NCI-H2081 treated with DMSO at 0.1 percent for 48 hours (cell line): Measurements from ENCODE around the gene SCLT1.
"Not testable (repeated sequence)": the region's sequence is repeated elsewhere in the genome, so short reads cannot be mapped to it uniquely, and the experiment has no call there.

Experiments
- DNase-seq: peaks from one replicate; lab custom pipeline; 2025; lab: John Stamatoyannopoulos, UW

The SCLT1 gene

DNA sequence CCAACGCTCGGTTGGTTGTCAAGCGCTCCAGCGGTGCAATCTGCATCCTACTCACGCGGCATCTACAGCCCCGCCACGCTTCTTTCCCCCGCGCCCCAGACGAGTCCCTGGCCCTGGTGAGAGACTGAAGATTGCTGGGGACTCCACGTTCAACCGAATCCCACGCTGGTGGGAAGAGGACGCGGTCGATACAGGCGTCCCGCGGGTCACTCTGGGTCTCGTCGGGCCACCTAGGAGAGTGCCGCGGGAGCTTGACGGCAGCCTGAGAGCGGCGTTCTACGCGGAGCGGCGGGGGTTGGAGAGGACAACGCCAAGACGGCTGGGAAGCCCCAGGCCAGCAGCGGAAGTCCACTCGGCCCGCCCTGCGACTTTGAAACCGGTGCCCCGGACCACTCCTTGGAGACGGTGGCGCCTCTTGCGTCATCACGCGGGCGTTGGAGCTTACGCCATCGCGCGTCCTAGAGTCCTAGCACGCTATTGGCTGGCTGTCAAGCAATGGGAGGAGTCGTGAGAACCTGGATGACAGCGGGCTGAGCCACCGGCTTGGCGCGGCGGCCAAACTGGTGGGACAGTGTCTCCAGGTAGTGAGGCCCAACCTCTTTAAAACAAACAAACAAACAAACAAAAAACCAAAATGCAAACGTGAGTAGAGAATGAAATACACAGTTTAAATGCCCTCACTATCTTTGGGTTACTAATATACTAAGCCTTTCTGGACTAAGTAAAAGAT lies at the start of gene SCLT1:
Gene SCLT1, minus strand, starts transcription at position 349 of the 730 bp plus-strand sequence. CDS start 436 bp downstream, outside the sequence.
- peak; percentile 64 for DNase-seq

DNA sequence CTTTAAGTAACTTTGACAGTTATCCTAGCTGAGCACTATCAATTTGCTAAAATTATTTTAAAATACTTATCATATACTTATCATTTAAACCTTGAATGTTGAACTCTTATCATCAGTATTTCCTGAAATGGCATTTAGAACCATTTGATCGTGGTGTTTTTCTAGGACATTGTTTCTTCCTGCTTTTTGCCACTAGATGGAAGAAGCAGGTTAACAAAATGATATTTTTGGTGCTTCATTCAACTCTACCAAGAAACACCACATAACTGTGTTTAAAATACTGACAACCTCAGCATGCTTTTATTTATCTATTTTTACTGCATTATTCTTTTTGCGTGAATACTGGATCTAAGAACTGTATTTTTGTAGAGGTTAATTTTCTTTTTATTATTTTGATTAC lies 47.2 kb upstream of the SCLT1 start:
- no peak for DNase-seq

DNA sequence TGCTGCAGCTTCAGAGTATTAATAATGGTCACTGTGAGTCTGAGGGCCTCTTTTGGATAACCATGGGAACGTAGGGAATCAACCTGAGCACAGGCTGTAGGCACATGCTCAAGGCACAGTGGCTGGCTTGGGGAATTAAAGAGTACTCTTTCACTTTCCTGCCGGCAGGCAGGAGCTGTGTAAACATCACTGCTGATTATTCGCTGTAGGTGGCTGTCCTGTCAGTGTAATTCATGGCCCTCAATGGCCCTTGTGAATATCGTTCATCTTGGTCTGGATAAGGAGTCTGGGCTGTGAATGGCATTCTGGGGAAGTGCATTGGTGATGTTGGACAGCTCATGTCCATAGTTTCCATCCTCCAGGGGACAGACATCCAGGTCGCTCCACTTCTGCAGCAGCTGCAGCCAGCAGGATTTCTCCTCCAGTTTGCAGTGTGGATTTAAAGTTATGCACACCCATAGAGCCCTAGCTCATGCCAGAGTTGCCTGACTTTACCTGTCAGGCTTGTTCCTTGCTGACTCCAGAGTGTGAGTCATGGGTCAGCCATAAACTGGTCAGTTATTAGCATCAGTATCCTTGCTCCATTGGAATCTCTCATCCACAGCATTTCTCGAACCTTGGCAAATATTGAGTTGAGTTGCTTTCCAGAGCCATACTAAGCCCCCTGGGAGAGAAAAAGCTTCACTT lies 45.6 kb upstream of the SCLT1 start:
- DNase-seq, result peak; percentile 15

DNA sequence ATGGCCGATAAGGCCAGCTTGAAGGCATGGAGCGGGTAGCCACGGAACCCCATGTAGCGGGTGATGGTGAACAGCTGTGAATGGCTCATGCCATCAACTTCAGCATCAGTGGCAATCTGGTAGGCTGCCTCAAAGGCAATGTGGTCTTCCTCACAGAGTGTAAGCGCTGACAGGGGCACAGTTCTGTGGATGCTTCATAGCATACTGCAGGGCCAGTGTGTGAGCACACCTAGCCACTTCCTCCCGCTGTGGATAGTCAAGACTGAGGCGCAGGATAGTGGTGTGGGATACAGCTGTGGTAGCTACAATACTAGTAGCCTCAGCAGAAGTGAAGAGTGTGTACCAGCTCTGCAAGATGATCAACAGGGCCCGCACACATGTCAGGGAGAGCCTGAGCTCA lies 43.1 kb upstream of the SCLT1 start:
- no peak for DNase-seq

DNA sequence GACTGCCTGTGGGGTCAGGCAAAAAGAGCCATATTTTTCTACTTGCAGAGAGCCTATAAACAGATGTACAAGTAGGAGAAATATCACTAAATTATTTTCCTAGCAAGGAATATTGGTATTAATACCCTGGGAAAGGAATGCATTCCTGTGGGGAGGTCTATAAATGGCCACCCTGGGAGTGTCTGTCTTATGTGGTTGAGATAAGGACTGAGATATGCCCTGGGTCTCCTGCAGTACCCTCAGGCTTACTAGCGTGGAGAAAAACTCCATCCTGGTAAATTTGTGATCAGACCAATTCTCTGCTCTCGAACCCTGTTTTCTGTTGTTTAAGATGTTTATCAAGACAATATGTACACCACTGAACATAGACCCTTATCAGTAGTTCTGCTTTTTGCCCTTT lies 38.0 kb upstream of the SCLT1 start:
- DNase-seq, result no peak

DNA sequence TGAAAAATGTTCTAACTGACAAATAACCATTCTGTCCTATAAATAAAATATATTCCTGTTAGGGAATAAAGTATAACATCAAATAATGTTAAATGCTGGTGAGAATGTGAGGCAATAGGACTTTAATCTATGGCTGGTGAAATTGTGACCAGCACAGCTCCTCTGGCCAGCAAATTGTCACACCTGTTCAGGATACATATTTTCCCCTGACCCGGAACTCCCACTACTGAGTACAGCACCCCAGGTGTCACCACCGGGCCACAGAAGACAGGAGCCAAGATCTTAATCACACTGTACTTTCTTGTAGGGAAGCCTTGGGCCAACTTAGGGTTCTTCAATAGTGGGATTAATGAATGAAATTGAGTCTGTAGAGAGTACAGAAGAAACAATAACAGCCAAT lies 35.8 kb upstream of the SCLT1 start:
- no peak for DNase-seq

DNA sequence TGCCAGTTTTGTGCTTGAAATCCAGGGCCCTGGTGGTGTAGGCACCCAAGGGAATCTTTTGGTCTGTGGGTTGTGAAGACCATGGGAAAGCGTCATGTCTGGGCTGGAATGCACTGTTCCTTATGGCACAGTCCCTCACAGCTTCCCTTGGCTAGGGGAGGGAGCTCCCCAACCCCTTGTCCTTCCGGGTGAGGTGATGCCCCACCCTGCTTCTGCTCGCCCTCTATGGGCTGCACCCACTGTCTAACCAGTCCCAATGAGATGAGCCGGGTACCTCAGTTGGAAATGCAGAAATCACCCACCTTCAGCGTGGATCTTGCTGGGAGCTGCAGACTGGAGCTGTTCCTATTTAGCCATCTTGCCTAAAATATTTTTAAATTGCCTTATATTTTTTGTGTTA lies 33.3 kb upstream of the SCLT1 start:
- DNase-seq, result not testable (repeated sequence)

DNA sequence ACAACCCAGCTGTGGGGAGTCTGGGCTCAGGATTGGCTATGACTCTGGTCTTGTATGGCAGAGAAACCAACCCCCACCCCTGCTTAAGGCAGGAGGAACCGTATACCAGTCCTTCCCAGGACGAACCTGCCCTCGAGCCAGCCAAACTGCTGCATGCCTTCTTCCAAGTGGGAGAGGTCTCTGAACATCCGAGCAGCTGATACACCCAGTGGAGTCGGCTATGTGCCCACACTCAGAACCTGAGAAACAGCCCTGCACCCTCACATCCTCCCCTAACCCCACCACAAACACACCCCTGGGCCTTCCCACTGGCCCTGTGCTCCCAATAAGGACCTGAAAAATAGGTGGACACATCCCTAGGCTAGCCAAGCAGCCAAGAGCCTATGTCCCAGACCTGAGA lies 24.4 kb upstream of the SCLT1 start:
- no peak for DNase-seq

DNA sequence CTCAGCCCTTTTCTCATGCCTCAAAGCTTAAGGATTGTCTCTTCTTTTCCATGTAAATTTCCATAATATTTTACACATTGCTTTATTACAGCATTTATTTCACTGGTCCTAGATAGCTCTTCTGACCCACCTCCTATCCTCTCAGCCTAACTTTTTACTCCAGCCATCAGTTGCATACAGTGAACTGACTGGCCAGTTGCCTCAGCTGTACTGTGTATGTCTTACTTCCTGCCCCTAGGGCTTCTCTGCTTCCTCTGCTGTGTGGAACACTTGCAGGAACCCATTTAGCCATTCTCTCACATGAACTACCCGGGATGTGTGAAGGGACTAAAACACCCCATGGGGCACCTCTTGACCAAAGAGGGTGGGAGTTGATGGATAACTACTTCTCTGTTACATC lies 20.6 kb upstream of the SCLT1 start:
- no peak for DNase-seq

DNA sequence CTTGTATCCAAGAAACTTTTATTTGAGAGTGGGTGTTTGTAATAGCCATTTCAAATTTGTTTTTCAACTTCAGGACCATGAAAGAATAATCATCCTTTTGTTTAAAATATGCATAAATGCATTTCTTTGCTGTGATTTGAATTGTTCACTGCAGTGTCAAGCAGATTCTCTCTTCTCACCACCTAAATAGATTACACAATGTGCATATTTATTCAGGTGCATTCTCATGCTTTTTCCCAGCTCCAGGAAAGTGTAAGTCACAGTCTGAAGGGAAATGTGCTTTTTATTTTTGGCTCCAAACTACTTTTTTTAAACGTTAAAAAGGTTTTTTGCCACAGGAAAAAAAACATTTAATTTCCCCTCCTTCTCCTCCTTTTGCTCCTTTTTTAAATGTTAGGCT lies 20.1 kb upstream of the SCLT1 start:
- DNase-seq, result no peak

DNA sequence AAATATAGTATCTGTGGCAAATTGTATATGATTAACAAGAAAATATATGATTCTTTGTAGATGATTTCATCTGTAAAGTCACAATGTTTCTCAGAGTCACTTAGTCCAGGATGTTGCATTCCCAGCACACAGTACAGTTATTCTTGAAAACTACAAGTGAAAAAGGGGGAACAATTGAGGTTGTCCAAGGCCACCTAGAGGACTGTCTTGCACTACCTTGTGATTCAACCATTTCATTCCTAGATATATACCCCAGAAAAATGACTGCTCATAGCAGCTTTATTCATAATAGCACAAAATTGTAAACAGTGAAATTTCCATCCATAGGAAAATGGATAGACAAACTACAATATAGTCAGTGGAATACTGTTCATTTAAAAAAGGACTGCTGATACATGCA lies 18.6 kb upstream of the SCLT1 start:
- no peak for DNase-seq

DNA sequence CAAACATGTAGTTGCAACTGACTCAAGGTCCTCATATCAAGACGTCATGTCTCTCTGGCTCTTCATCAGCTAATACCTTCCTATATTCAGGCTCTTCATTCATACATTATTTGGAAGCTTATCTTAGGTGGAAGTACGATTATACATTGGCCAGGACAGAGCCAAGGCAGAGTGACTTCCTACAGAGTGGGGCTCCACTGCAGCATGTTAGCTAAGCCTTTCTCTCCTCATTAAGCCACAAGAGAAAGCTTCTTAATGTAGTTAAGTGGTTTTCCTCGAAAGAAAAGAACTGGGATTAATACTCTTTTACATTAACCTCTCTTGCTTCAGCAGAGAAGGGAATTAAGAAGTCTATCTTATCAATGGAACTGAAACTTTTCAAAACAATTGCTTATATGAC lies 17.6 kb upstream of the SCLT1 start:
- DNase-seq, result no peak

DNA sequence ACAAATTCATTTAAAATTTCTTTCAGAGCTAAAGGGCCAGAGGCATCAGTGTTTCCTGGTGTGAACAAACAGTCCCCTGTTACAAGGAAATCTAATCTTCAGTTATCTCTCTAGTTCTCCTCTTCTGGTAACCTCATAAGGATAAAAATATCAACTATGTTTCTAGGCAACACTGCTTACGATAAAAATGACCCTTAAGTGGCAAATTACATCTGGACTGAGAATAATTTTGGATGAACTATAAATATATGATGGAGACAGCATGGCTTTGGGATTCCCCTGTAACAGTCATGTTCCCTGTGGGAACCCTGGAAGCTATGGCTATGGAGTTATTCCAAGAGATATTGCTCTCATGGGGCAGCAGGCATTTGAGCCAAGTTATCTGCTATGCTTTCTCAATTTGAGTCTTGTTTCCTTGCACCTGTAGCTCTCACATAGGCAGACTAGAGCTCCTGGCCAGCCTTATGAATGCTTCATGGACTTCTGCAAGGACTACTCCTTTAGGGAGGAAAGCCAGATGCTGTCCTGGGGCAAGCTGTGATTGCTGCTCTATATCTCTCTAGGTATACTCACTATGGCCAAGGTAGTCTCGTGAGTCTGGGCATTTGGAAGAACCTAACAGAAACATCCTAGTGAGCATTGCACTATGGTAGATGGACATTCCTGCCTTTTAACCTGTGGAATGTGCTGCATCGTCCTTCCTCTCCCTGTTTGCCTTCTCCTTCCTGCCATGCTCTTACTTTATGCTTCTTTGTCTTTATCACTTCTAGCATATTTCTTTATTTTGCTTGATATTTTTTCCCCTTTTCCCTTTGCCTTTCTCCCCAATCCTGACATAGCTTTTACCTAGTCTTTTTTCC lies 16.9 kb upstream of the SCLT1 start:
- no peak for DNase-seq

DNA sequence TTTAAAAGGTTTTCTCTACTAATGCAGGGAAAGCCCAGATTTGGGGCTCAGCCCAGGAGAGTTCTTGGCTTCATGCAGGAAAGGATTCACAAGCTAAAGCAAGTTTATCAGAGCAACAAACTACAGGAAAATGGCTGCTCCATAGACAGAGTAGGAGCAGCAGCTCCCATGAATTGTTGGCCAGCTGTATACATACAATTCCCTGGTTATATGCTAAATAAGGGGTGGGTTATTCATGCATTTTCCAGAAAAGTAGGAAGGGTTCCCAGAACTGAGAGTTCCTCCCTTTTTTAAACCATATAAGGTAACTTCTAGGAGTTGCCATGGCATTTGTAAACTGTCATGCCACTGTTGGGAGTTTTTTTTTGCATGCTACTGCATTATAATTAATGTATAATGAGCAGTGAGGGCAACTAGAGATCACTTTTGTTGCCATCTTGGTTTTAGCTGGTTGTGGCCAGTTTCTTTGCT lies 5.2 kb upstream of the SCLT1 start:
- no peak for DNase-seq

DNA sequence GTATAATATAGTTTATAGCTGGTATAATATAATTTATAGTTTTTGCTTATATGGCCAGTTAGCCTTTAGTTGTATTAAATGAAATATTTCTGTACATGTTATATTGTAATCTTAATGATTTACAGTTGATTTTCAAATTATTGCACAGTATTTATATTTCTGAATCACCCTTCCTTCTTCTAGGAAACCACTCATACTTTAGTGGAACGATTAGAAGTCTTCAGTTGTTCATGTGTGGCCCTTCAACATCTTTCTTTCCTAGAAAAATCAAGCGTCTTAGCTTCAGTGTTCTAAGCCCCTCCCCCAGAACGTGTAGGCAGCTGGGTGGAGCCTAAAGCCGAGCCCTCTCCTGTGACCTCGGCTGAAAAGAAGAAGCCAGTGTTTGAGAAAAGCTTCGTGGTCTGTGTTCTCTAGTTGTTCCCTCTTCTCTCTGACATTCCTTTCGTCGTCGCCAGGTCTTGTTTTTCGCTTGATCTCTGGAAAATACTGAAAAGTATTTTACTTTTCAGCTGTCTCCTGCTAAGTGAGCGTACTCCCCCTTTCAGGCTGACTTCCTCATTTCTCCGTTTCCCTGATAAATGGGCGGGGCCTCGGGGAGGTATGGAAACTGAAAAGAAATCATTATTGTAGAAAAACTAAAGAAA lies 2.6 kb upstream of the SCLT1 start, which contains the start of gene C4orf33:
Gene C4orf33, plus strand, starts transcription at position 342 of the 644 bp plus-strand sequence. CDS start 6,459 bp downstream, outside the sequence.
- DNase-seq, result no peak

DNA sequence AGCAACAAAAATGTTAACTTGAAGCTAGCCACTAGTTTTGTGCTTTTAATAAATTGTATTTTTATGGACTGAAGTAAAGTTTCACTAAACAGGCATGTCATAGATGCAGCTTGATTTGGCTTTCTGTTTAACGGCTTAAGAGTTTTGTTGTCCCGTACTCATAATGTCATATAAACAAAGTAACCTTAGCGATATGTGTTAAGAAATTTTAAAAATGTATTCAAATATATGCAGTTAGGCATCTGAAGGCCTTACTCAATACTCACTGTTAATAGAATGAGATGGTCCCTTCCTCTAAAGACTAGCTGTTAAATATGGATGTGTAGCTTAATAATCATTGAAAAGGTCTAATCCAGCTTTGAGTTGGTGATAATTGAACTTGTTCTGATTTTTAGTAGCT lies 1.0 kb upstream of the SCLT1 start:
- DNase-seq, result no peak

DNA sequence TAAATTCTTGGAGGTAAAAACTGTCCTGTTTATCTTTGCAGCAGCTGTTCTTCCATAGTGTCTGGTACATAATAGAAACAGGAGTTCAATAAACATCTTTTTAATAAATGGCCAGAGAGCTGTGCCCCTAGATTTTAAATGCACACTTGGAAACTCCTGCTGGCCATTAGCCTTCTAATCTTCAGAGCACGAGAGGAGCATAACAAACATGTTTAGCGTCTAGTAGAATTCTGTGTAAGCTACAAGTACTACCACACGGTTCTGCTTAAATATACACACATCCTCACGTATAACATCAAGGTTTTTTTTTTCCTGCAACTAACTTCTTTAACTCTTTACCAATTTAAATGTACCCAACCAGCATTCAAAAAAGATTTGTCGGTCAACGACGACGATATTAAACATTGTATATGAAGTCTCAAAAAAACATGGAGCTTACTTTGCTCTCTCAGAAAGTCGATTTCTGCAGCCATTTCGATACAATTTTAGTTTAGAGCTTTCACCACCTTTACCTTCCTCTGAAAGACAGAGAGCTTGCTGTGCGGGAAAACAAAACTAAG lies 628 bp downstream of the SCLT1 start:
- DNase-seq, result no peak

DNA sequence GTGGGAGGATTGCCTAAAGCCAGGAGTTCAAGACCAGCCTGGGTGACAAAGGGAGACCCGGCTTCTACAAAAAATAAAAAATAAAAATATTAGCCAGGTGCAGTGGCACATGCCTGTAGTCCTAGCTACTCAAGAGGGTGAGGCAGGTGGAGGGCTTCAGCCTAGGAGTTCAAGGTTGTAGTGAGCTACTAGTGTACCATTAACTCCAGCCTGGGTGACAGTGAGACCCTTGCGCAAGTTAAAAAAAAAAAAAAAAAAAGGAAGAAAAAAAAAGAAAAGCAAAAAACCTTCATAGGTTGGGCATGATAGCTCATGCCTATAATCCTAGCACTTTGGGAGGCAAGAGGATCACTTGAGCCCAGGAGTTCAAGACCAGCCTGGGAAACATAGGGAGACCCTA lies 5.8 kb downstream of the SCLT1 start:
- no peak for DNase-seq

DNA sequence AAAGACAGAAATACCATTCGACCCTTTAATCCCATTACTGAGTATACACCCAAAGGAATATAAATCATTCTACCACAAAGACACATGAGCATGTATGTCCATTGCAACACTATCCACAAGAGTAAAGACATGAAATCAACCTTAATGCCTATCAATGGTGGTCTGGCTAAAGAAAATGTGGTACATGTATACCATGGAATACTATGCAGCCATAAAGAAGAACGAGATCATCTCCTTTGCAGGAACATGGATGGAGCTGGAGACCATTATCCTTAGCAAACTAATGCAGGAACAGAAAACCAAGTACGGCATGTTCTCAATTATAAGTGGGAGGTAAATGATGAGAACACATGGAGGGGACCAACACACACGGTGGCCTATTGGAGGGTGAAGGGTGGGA lies 7.9 kb downstream of the SCLT1 start:
- no peak for DNase-seq

DNA sequence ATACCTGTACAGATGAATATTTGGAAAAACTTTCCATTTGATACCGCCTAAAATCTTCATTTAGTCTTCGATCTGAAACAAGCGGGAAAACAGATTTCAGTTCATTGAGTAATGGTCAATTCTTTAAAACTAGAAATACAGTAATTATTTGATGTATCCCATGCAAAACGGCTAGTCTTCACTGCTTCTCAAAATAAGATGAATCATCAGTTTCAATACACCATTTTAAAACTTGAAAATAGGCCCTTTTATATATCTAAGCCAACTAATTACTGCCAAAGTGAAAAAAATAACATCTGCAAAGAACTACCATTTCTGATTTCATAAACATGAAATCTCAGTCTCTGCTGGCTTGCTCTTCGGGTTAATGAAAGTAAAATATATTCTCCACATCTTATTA lies 11.0 kb downstream of the SCLT1 start:
- no peak for DNase-seq

DNA sequence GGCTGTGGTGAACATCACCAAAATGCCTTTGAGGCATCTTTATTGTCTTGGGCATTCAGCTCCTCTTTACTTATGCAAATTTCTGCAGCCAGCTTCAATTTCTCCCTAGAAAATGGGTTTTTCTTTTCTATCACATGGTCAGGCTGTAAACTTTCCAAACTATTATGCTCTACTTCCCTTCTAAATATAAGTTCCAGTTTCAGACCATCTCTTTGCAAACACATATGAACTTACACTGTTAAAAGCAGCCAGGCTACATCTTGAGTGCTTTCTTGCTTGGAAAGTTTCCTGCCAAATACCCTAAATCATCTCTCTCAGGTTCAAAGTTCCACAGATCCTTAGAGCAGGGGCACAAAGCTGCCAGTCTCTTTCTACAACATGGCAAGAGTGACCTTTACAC lies 13.2 kb downstream of the SCLT1 start:
- DNase-seq, result no peak

DNA sequence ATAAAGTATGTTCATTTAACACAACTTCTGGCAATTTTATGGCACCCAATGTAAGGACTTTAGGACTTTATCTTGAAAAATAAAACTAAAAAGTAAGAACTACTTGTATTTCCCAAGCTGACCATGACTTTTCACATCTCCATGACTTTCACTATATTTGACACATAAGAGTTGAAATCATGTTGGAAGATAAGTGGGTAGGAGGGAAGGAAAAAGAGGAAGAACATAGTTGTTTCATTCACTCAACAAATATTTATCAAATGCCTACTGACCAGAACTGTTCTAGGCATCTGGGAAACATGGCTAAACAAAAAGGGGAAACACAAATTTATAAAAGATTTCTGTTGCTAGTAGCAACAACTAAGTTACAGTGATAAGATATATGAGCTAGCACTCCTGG lies 16.0 kb downstream of the SCLT1 start:
- DNase-seq, result no peak
